Erythroblast (primary cell): ENCODE measurements around the gene PLCH2.

Experiments used
- DNase-seq, 2 experiments: peaks; one replicate each; lab custom pipeline; 2025; lab: John Stamatoyannopoulos, UW
- GATA1 ChIP-seq: IDR thresholded peaks from 2 replicates; pipeline ENCODE4 v1.6.1; 2011; ENCODE audit warnings: low read depth, mild to moderate bottlenecking, control low read depth, low read length, moderate library complexity
- POLR2A ChIP-seq: IDR thresholded peaks from 2 replicates; pipeline ENCODE4 v1.6.1; 2011; ENCODE audit warnings: mild to moderate bottlenecking, low read length

Gene PLCH2

GRCh38 chr1:2496746-2497145 lies 20.7 kb downstream of the PLCH2 start:
- DNase-seq: no peak
- TF ChIP-seq POLR2A (no peak), GATA1 (no peak)

GRCh38 chr1:2497891-2498290 lies 21.8 kb downstream of the PLCH2 start:
- no peak for DNase-seq
- TF ChIP-seq POLR2A: no peak
- no peak for TF ChIP-seq GATA1

- DNase-seq: no peak
- TF ChIP-seq GATA1: no peak
- TF ChIP-seq POLR2A: no peak
These were observed 22.6 kb downstream of the PLCH2 start for GRCh38 chr1:2498648-2499047.

GRCh38 chr1:2499260-2499659 lies 23.2 kb downstream of the PLCH2 start:
- TF ChIP-seq POLR2A: no peak
- TF ChIP-seq GATA1: no peak
- no peak for DNase-seq

- TF ChIP-seq POLR2A (no peak), GATA1 (no peak)
- DNase-seq: no peak
These were observed 24.0 kb downstream of the PLCH2 start for GRCh38 chr1:2499986-2500596.

- TF ChIP-seq GATA1 (no peak), POLR2A (no peak)
- no peak for DNase-seq
These were observed 25.1 kb downstream of the PLCH2 start for GRCh38 chr1:2501041-2501819.

GRCh38 chr1:2501820-2502119 lies 25.7 kb downstream of the PLCH2 start:
- no peak for TF ChIP-seq GATA1
- TF ChIP-seq POLR2A: no peak
- DNase-seq: no peak

- DNase-seq: no peak
- TF ChIP-seq POLR2A (no peak), GATA1 (no peak)
These were observed 26.1 kb downstream of the PLCH2 start for GRCh38 chr1:2502210-2502609.

- TF ChIP-seq GATA1: no peak
- no peak for TF ChIP-seq POLR2A
- DNase-seq: no peak
These were observed 26.8 kb downstream of the PLCH2 start for GRCh38 chr1:2502661-2503553.

- no peak for TF ChIP-seq POLR2A
- TF ChIP-seq GATA1: no peak
These were observed 27.6 kb downstream of the PLCH2 start for GRCh38 chr1:2503554-2504224.

GRCh38 chr1:2504225-2504948 lies 28.3 kb downstream of the PLCH2 start:
- DNase-seq: no peak
- TF ChIP-seq GATA1 (no peak), POLR2A (no peak)

More at GRCh38 chr1:2503554-2504224, 27.6 kb downstream of the PLCH2 start:
- DNase-seq: no peak

- no peak for DNase-seq
- TF ChIP-seq GATA1 (no peak), POLR2A (no peak)
These were observed 28.8 kb downstream of the PLCH2 start for GRCh38 chr1:2504949-2505272.

- no peak for TF ChIP-seq POLR2A
- no peak for TF ChIP-seq GATA1
- DNase-seq: no peak
These were observed 29.4 kb downstream of the PLCH2 start for GRCh38 chr1:2505461-2505994.
